ENCODE results near the gene TTC1.
"Not testable (repeated sequence)": the region's sequence is repeated elsewhere in the genome, so short reads cannot be mapped to it uniquely, and the experiment has no call there.

TTC1 gene

DNA sequence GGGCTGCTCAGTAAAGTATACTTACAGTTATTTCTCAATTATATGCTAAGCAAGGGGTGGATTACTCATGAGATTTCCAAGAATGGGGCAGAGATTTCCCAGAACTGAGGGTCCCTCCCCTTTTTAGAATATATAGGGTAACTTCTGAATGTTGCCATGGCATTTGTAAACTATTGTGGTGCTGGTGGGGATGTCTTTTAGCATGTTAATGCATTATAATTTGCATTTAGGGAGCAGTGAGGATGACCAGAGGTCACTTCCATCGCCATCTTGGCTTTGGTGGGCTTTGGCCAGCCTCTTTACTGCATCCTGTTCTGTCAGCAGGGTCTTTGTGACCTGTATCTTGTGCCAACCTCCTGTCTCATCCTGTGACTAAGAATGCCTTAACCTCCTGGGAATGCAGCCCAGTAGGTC lies 35.5 kb downstream of the TTC1 start:
- H3K27me3 Mint-ChIP-seq = no peaks in the 10 kb centered on the region
- no peak for DNase-seq
- H3K4me3 Mint-ChIP-seq = no peak overlapping the region
- H3K27ac Mint-ChIP-seq = peak overlapping the region; percentile 4
- H3K36me3 Mint-ChIP-seq (ENCODE audit: low read depth) = peaks cover 75% of the 10 kb centered on the region
- peaks cover 12% of the 10 kb centered on the region for H3K4me1 Mint-ChIP-seq (ENCODE audit: low read depth)
- no peaks in the 10 kb centered on the region for H3K9me3 Mint-ChIP-seq

DNA sequence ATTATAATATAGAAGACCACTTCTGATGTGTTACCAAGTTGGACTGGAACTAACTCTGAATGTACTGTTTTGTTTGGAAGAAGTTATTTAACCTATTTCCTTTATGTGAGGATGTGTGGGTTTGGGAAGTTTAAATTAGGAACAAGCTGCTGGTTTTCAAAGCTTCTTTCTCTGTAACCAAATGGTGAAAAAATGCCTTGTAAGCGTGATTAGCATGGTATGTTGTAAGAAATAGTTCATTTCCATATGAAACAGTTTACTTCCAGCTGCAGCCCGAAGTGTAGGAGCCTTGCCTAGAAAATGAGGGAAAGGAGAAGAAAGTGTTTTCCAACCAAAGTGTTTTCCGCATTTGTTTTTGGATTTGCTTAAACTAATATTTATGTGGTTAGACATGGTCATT lies 36.0 kb downstream of the TTC1 start:
- H3K4me1 Mint-ChIP-seq (ENCODE audit: low read depth) = peaks cover 12% of the 10 kb centered on the region

DNA sequence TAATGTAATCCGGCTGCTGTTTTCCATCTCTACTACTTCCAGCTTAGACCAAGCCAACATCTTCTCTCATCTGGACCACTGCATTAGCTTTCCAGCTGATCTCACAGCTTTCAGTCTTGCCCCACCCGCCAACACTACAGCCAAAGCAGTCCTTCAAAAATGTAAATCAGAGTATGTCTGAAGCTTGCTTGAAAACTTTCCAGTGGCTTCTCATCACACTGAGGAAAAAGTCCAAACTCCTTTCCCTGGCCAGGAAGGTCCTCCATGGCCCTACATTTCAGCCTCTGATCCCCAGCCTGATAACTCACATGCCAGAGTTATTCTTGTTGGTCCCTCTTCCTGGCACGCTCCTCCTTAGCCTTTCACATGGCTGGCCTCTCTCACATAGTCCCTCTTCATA lies 38.5 kb downstream of the TTC1 start:
- Mint-ChIP-seq H3K36me3 (ENCODE audit: low read depth) (peaks cover 83% of the 10 kb centered on the region), H3K27me3 (no peaks in the 10 kb centered on the region), H3K4me1 (ENCODE audit: low read depth) (peaks cover 12% of the 10 kb centered on the region), H3K27ac (peak overlapping the region; percentile 53), H3K4me3 (no peak overlapping the region), H3K9me3 (no peaks in the 10 kb centered on the region)
- DNase-seq = no peak

More for the DNA sequence above, 36.0 kb downstream of the TTC1 start:
- Mint-ChIP-seq H3K4me3 (no peak overlapping the region), H3K9me3 (no peaks in the 10 kb centered on the region), H3K27ac (no peak overlapping the region), H3K27me3 (no peaks in the 10 kb centered on the region), H3K36me3 (ENCODE audit: low read depth) (peaks cover 76% of the 10 kb centered on the region)
- DNase-seq = no peak

DNA sequence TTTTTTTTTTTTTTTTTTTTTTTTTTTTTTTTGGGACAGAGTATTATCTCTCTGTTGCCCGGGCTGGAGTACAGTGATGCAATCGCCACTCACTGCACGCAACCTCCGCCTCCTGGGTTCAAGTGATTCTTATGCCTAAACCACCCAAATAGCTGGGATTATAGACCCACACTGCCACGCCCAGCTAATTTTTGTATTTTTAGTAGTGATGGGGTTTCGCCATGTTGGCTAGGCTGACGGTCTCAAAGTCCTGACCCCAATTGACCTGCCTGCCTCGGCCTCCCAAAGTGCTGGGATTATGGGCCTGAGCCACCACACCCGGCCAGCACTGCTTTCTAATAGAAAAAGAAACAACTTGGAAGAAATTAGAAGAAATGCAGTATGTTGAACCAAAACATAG lies 39.2 kb downstream of the TTC1 start:
- H3K4me3 Mint-ChIP-seq = no peak overlapping the region
- H3K9me3 Mint-ChIP-seq = no peaks in the 10 kb centered on the region
- H3K36me3 Mint-ChIP-seq (ENCODE audit: low read depth) = peaks cover 83% of the 10 kb centered on the region
- H3K4me1 Mint-ChIP-seq (ENCODE audit: low read depth) = peaks cover 12% of the 10 kb centered on the region
- H3K27ac Mint-ChIP-seq = no peak overlapping the region
- H3K27me3 Mint-ChIP-seq = no peaks in the 10 kb centered on the region
- no peak for DNase-seq

DNA sequence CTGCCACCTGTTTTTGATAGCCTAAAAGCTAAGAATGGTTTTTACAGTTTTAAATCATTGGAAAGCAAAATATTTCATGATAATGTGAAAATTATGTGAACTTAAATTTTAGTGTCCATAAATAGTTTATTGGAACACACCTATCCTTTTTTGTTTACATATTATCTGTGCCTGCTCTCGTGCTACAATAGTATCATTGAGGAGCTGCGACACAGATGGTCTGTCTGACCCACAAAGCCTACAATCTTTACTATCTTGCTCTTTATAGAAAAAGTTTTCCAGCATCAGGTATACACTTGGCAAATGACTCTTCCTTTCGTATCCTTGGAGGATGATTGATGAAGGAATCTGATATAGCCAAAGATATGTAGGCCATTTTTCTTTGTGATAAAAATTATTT lies 40.2 kb downstream of the TTC1 start:
- peaks cover 83% of the 10 kb centered on the region for H3K36me3 Mint-ChIP-seq (ENCODE audit: low read depth)

DNA sequence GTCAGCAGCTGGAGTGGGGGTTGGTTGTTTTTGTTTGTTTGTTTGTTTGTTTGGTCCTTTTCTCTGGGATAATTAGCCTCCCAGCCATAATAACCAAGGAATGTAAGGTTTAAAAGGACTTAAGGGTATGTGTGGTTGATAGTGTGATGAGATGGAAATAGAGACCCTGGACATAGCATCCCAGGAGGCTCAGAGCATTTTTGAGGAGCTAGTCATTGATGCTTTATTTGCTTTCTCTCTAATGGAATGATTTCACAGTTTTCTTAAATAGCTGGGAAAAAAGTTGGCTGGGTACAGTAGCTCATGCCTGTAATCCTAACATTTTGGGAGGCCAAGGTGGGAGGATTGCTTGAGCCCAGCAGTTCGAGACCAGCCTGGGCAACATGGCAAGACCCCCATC lies 45.1 kb downstream of the TTC1 start:
- no peak overlapping the region for H3K27ac Mint-ChIP-seq
- H3K9me3 Mint-ChIP-seq = no peaks in the 10 kb centered on the region
- no peaks in the 10 kb centered on the region for H3K4me1 Mint-ChIP-seq (ENCODE audit: low read depth)
- peaks cover 92% of the 10 kb centered on the region for H3K36me3 Mint-ChIP-seq (ENCODE audit: low read depth)
- no peaks in the 10 kb centered on the region for H3K27me3 Mint-ChIP-seq
- no peak for DNase-seq
- no peak overlapping the region for H3K4me3 Mint-ChIP-seq

More for the DNA sequence above, 40.2 kb downstream of the TTC1 start:
- H3K27me3 Mint-ChIP-seq = no peaks in the 10 kb centered on the region
- no peaks in the 10 kb centered on the region for H3K9me3 Mint-ChIP-seq
- H3K27ac Mint-ChIP-seq = no peak overlapping the region
- no peak overlapping the region for H3K4me3 Mint-ChIP-seq
- no peak for DNase-seq
- peaks cover 5% of the 10 kb centered on the region for H3K4me1 Mint-ChIP-seq (ENCODE audit: low read depth)

DNA sequence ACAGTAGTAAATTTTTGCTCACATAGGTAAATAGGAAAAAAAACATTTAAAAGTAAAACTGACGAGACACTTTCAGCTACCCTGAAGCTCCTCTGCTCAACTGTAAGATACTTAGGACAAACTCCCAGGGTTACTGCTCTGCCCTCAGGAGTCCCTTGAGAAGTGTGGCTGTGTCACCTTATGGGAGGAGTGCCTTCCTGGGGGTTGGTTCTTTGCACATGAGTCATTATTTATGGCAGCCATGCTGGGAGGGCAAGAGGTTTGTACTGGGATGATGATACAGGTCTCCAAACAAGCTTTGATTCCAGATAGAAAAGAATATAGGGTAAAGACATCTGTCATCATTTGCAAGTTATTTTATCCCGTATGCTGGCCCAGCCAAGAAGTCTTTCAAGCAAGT lies 45.9 kb downstream of the TTC1 start:
- peaks cover 90% of the 10 kb centered on the region for H3K36me3 Mint-ChIP-seq (ENCODE audit: low read depth)
- H3K27me3 Mint-ChIP-seq = no peaks in the 10 kb centered on the region
- no peak for DNase-seq
- H3K27ac Mint-ChIP-seq = no peak overlapping the region
- no peak overlapping the region for H3K4me3 Mint-ChIP-seq
- no peaks in the 10 kb centered on the region for H3K9me3 Mint-ChIP-seq
- H3K4me1 Mint-ChIP-seq (ENCODE audit: low read depth) = no peaks in the 10 kb centered on the region

DNA sequence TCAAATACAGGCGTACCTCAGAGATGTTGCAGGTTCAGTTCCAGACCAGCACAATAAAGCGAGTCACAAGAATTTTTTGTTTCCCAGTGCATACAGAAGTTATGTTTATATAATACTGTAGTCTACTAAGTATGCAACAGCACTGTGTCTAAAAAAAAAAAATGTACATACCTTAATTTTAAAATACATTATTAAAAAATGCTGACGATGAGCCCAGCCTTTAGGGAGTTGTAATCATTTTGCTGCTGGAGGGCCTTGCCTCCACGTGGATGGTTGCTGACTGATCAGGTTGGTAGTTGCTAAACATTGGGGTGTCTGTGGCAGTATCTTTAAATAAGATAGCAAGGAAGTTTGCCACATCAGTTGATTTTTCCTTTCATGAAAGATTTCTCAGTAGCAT lies 48.3 kb downstream of the TTC1 start:
- H3K4me3 Mint-ChIP-seq = no peak overlapping the region
- H3K27me3 Mint-ChIP-seq = no peaks in the 10 kb centered on the region
- H3K4me1 Mint-ChIP-seq (ENCODE audit: low read depth) = no peaks in the 10 kb centered on the region
- DNase-seq = no peak
- H3K9me3 Mint-ChIP-seq = no peaks in the 10 kb centered on the region
- no peak overlapping the region for H3K27ac Mint-ChIP-seq
- H3K36me3 Mint-ChIP-seq (ENCODE audit: low read depth) = peaks cover 93% of the 10 kb centered on the region

DNA sequence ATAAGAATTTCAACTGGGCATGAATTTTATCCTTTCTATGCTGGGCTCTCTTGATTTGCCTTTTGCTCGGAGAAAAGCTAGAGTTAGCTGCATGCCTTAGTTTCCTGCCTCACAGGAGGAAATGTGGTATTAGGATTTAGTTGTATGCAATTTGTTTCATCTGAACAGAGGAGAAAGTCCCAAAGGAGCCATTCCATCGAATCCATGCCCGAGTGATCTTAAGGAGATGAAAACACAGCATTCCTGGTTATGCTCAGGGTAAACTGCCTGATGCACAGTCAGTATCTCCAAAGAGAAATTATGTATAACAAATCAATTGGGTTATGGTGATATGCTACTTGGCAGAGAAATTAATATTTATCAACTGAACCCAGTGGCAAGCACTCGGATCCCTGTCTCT lies 51.1 kb downstream of the TTC1 start:
- Mint-ChIP-seq H3K27me3 (no peaks in the 10 kb centered on the region), H3K4me3 (no peak overlapping the region), H3K4me1 (ENCODE audit: low read depth) (no peaks in the 10 kb centered on the region), H3K27ac (no peak overlapping the region), H3K9me3 (no peaks in the 10 kb centered on the region), H3K36me3 (ENCODE audit: low read depth) (peaks cover 89% of the 10 kb centered on the region)
- no peak for DNase-seq

DNA sequence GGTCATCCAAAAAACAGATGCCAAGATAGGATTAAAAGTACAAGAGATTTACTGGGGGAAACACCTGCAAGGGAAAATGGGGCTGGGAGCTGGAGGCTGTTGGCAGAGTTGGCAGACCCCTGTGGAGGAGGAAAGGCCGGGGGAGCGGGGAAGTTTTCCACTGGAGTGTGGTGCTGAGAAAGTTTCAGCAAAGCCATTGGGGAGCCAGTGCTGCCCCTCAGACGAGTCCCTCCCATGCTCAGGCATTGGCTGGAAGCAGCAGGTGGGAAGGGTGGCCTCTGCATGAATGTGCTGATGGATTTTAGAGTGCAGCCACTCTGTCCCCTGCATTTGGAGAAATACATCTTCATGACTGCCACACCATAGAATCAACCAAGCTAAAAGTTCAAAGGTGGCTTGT lies 52.8 kb downstream of the TTC1 start:
- DNase-seq = no peak
- no peaks in the 10 kb centered on the region for H3K27me3 Mint-ChIP-seq
- H3K27ac Mint-ChIP-seq = no peak overlapping the region
- no peaks in the 10 kb centered on the region for H3K9me3 Mint-ChIP-seq
- no peak overlapping the region for H3K4me3 Mint-ChIP-seq
- no peaks in the 10 kb centered on the region for H3K4me1 Mint-ChIP-seq (ENCODE audit: low read depth)
- peaks cover 86% of the 10 kb centered on the region for H3K36me3 Mint-ChIP-seq (ENCODE audit: low read depth)

DNA sequence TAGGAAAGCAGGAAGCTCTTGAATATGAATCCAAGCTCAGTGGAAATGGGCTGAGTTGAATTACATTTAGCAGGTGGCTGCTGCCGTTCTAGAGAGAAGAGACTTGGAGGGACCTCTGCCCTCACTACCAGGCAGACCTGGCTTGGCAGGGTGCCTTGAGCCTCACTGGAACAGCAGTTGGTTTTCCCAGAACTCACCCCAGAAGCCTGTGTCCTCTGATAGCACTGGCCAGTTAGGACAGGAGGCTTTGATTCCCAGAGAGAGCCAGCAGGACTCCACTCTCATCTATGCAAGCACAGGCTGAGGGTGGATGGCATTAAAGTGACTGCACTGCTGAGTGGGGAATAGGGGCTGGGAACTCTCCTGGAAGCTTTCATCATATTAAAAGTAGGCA lies 55.5 kb downstream of the TTC1 start:
- Mint-ChIP-seq H3K36me3 (ENCODE audit: low read depth) (peaks cover 89% of the 10 kb centered on the region), H3K27ac (no peak overlapping the region), H3K27me3 (no peaks in the 10 kb centered on the region)

DNA sequence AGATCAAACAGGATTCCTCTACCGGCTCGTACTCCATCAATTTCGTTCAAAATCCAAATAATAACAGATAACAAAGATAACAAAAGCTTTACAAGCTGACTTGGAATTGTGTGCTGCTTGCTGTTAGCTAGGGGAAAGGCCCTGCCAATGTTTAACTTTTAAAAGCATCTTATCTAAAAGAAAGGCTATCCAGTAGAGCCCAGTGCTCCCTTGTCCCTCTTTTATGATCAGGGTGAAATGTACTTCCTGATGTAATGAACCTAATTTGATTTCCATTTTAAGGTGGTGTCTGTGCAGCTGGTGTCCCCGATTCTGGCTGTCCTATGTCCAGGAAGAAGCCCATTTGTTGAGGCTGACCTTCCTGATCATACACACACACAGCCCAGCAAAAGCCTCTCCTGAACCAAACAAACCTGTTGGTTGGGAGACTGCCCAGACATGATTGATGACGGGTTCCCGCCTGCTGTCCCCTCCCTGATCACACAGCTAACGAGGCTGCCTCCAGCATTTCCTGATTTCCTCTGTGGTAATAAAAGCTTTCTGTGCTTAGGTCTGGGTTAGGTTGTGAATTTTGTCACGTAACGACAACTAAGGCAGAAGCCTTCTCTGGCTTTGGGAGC lies 56.2 kb downstream of the TTC1 start:
- Mint-ChIP-seq H3K4me3 (no peak overlapping the region), H3K9me3 (no peaks in the 10 kb centered on the region), H3K36me3 (ENCODE audit: low read depth) (peaks cover 88% of the 10 kb centered on the region), H3K27me3 (no peaks in the 10 kb centered on the region), H3K27ac (no peak overlapping the region), H3K4me1 (ENCODE audit: low read depth) (no peaks in the 10 kb centered on the region)
- DNase-seq = no peak

More for the DNA sequence above, 55.5 kb downstream of the TTC1 start:
- H3K4me1 Mint-ChIP-seq (ENCODE audit: low read depth) = no peaks in the 10 kb centered on the region
- H3K9me3 Mint-ChIP-seq = no peaks in the 10 kb centered on the region
- H3K4me3 Mint-ChIP-seq = no peak overlapping the region
- no peak for DNase-seq

DNA sequence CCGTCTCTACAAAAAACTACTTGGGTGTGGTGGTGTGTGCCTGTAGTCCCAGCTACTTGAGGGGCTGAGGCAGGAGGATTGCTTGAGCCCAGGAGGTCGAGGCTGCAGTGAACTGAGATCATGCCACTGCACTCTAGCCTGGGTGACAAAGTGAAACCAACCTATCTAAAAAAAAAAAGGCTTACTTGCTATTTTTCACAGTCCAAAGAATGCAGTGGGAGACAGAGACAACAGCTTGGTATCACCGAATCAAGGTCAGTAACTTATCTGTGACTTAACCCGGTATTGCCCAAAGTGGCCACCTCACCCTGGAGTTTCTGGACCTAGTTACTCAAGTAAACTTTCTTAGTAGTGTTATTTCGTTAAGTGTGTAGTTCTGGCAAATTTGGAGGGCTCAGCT lies 60.2 kb downstream of the TTC1 start:
- not testable (repeated sequence) for H3K4me1 Mint-ChIP-seq (ENCODE audit: low read depth); DNase-seq; H3K4me3 Mint-ChIP-seq; H3K27me3 Mint-ChIP-seq; H3K9me3 Mint-ChIP-seq; H3K27ac Mint-ChIP-seq
- H3K36me3 Mint-ChIP-seq (ENCODE audit: low read depth) = peaks cover 63% of the 10 kb centered on the region

DNA sequence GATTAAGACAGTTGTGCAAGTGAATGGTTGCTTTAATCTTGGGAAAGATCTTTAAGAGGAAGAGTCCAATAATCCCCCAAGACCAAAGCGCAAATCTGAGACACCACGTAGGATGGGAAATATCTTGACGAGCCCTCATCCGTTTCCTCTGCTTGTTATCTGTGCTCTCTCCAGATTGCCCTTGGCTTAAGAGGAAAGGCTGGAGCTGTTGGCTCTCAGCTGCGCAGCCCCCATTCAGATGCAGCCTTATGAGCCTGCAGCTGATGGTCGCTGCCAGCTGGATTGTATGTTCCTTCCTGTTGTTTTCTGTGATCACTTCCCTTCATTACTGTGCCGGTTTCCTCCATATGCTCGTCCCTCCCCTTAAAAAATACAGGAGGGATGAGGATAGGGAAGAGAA lies 62.6 kb downstream of the TTC1 start:
- Mint-ChIP-seq H3K9me3 (no peaks in the 10 kb centered on the region), H3K27ac (no peak overlapping the region), H3K27me3 (no peaks in the 10 kb centered on the region), H3K36me3 (ENCODE audit: low read depth) (peaks cover 50% of the 10 kb centered on the region), H3K4me1 (ENCODE audit: low read depth) (peaks cover 3% of the 10 kb centered on the region), H3K4me3 (no peak overlapping the region)
- DNase-seq = no peak

DNA sequence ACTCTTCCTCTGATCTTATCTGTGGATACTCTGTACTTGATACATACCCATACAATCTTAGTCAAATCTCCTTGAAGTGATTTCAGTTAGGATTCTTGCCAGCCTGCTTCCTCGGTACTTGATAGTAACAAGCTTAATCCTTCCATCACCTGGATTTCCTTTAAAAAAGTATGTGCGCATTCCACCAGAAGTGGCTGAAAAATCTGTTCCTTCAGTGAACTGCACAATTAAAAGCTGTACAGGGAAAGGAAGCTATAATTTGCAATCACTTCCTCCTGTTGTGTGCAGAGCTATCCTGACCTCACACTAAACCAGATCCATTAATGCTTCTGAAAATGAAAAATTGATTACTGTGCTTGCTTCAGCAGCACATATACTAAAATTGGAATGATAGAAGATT lies 63.0 kb downstream of the TTC1 start:
- Mint-ChIP-seq H3K9me3 (no peaks in the 10 kb centered on the region), H3K27me3 (no peaks in the 10 kb centered on the region), H3K36me3 (ENCODE audit: low read depth) (peaks cover 50% of the 10 kb centered on the region), H3K4me3 (no peak overlapping the region), H3K4me1 (ENCODE audit: low read depth) (peaks cover 3% of the 10 kb centered on the region), H3K27ac (no peak overlapping the region)
- no peak for DNase-seq

DNA sequence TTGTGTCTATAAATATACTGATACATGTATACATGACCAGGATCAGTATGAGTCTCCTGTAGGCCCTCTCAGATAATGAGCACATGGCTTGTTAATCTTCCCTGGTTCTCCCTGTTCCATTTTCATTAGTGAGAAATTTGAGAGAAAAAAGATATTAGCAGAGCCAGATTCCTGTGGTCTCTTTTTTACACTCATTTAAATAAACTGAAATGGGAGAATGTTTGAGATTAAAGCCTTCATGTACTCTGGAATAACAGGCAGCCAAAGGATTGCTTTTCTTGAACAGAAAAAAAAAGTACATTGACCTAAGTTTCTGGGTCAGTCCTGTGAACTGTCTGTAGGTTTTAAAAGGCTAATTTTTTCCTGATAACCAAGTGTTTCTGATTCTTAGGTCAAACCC lies 66.1 kb downstream of the TTC1 start:
- H3K9me3 Mint-ChIP-seq = no peaks in the 10 kb centered on the region
- H3K27me3 Mint-ChIP-seq = no peaks in the 10 kb centered on the region
- no peak overlapping the region for H3K27ac Mint-ChIP-seq
- no peak for DNase-seq
- H3K4me1 Mint-ChIP-seq (ENCODE audit: low read depth) = peaks cover 3% of the 10 kb centered on the region
- peaks cover 44% of the 10 kb centered on the region for H3K36me3 Mint-ChIP-seq (ENCODE audit: low read depth)
- no peak overlapping the region for H3K4me3 Mint-ChIP-seq

Measured in activated T-cell treated with anti-CD3 and anti-CD28 coated beads, Interleukin-2, amount 50 U/mL, for 24 hours (primary cell).